SK-N-SH (cell line): Measurements from ENCODE around the gene AASS. TPM values are rescaled to one million over a fixed set of nuclear protein-coding genes. Genes with fewer than 3 reads are reported as not detected.

ENCODE experiments used
- CTCF ChIA-PET: fragments of 300-600, 350-600 bp; formaldehyde crosslinking; extraction: SDS; loops from one replicate; lab custom pipeline; 2021; lab: Yijun Ruan, JAX
- POLR2A ChIA-PET: fragments of 350-600 bp; sonication (Branson Sonifier 250); formaldehyde crosslinking; extraction: SDS; loops from one replicate; lab custom pipeline; 2020; ENCODE audit warnings: antibody characterized with exemption, inconsistent platforms; lab: Yijun Ruan, JAX
- DNase-seq: peaks from one replicate; pipeline ENCODE4 v3.0.0; 2012
- H2AFZ ChIP-seq: fragments of 200-600 bp; sonication (generic); 2 replicates; pipeline ENCODE4 v1.8.1; 2016; ENCODE audit warnings: antibody characterized with exemption, mild to moderate bottlenecking, low read depth
- H3F3A ChIP-seq: fragments of 200-600 bp; sonication (generic); replicated peaks from 2 replicates; pipeline ENCODE3; 2016; ENCODE audit warnings: antibody characterized with exemption, mild to moderate bottlenecking; ENCODE audit not compliant: insufficient read depth
- H3K27ac ChIP-seq, 2 experiments: fragments of 200-500 bp in 1 of 2; fragments of 200-600 bp in 1 of 2; sonication (Bioruptor generic) in 1 of 2; sonication (generic), shearing (Covaris generic) in 1 of 2; 2 replicates each; pipeline versions ENCODE4 v1.5.1 to v1.6.1; 2014 to 2016; ENCODE audit warnings: low read depth in 2 of 2, inconsistent platforms in 1 of 2, low read length in 1 of 2, mild to moderate bottlenecking in 1 of 2, mixed read lengths in 1 of 2
- H3K27me3 ChIP-seq: fragments of 200-600 bp; sonication (generic), shearing (Covaris generic); 2 replicates; pipeline ENCODE4 v1.6.1; 2016; ENCODE audit warnings: mixed run types; ENCODE audit not compliant: insufficient read depth
- H3K36me3 ChIP-seq, 2 experiments: fragments of 200-500 bp in 1 of 2; fragments of 200-600 bp in 1 of 2; sonication (Bioruptor generic) in 1 of 2; sonication (generic) in 1 of 2; replicated peaks in 1 of 2; 2 replicates each; pipeline versions ENCODE3 to v1.5.1; 2014 to 2016; ENCODE audit warnings: low read length in 1 of 2, mild to moderate bottlenecking in 1 of 2; ENCODE audit not compliant: insufficient read depth in 2 of 2, control insufficient read depth in 1 of 2
- H3K4me1 ChIP-seq, 2 experiments: fragments of 200-500 bp in 1 of 2; fragments of 200-600 bp in 1 of 2; sonication (Bioruptor generic) in 1 of 2; sonication (generic), shearing (Covaris generic) in 1 of 2; 2 replicates each; pipeline versions ENCODE4 v1.5.1 to v1.6.1; 2014 to 2016; ENCODE audit warnings: low read depth in 1 of 2, low read length in 1 of 2, mixed run types in 1 of 2; ENCODE audit not compliant: insufficient read depth in 2 of 2, control insufficient read depth in 1 of 2
- H3K4me2 ChIP-seq: fragments of 200-600 bp; sonication (generic), shearing (Covaris generic); 2 replicates; pipeline ENCODE4 v1.6.1; 2017; ENCODE audit warnings: mixed run types
- H3K4me3 ChIP-seq, 2 experiments: fragments of 200-500 bp in 1 of 2; fragments of 200-600 bp in 1 of 2; sonication (Bioruptor generic) in 1 of 2; sonication (generic), shearing (Covaris generic) in 1 of 2; 2 replicates each; pipeline versions ENCODE4 v1.5.1 to v1.8.1; 2014 to 2016; ENCODE audit warnings: low read depth in 2 of 2, inconsistent platforms in 1 of 2, low read length in 1 of 2, mild to moderate bottlenecking in 1 of 2, mixed read lengths in 1 of 2, moderate library complexity in 1 of 2
- H3K79me2 ChIP-seq: fragments of 200-600 bp; sonication (generic); 2 replicates; pipeline ENCODE4 v1.8.1; 2017; ENCODE audit warnings: mild to moderate bottlenecking; ENCODE audit not compliant: insufficient read depth
- H3K9ac ChIP-seq: fragments of 200-600 bp; sonication (generic); 2 replicates; pipeline ENCODE4 v1.6.1; 2017; ENCODE audit warnings: mixed run types
- H3K9me2 ChIP-seq: fragments of 200-600 bp; sonication (generic); 2 replicates; pipeline ENCODE4 v1.6.1; 2017; ENCODE audit warnings: mixed run types
- H3K9me3 ChIP-seq: fragments of 200-600 bp; sonication (generic); 2 replicates; pipeline ENCODE4 v1.6.1; 2017; ENCODE audit warnings: mixed run types, mild to moderate bottlenecking, moderate library complexity
- H4K20me1 ChIP-seq: fragments of 200-600 bp; sonication (generic); 2 replicates; pipeline ENCODE4 v1.6.1; 2017; ENCODE audit warnings: mild to moderate bottlenecking, mixed run types; ENCODE audit not compliant: insufficient read depth
- EZH2phosphoT487 ChIP-seq: fragments of 200-600 bp; sonication (generic); IDR thresholded peaks from 2 replicates; pipeline ENCODE4 v1.6.1; 2017; ENCODE audit warnings: low read depth, mixed run types, mild to moderate bottlenecking, antibody characterized with exemption, moderate library complexity, borderline replicate concordance
- FOXM1 ChIP-seq: IDR thresholded peaks from 2 replicates; pipeline ENCODE4 v1.4.0; 2012; ENCODE audit warnings: low read depth, mild to moderate bottlenecking
- JUND ChIP-seq: IDR thresholded peaks from 2 replicates; pipeline ENCODE4 v1.4.0; 2012
- MEF2A ChIP-seq: IDR thresholded peaks from 2 replicates; pipeline ENCODE4 v1.4.0; 2012; ENCODE audit warnings: low read depth, borderline replicate concordance
- NFIC ChIP-seq: IDR thresholded peaks from 2 replicates; pipeline ENCODE4 v1.4.0; 2012; ENCODE audit warnings: borderline replicate concordance
- NRF1 ChIP-seq: IDR thresholded peaks from 2 replicates; pipeline ENCODE4 v1.6.1; 2012; ENCODE audit warnings: low read depth, mild to moderate bottlenecking, low read length
- RAD21 ChIP-seq: IDR thresholded peaks from 2 replicates; pipeline ENCODE4 v1.6.1; 2012; ENCODE audit warnings: mild to moderate bottlenecking, low read length
- RCOR1 ChIP-seq: fragments of 150-350 bp; IDR thresholded peaks from 2 replicates; pipeline ENCODE4 v1.6.1; 2017; ENCODE audit warnings: antibody characterized with exemption, low read length
- RFX5 ChIP-seq: IDR thresholded peaks from 2 replicates; pipeline ENCODE4 v1.6.1; 2012; ENCODE audit warnings: mild to moderate bottlenecking, improper control_type of control experiment, low read length
- USF2 ChIP-seq: fragments of 150-350 bp; IDR thresholded peaks from 2 replicates; pipeline ENCODE4 v1.6.1; 2017; ENCODE audit warnings: antibody characterized with exemption, low read length, low read depth, borderline replicate concordance
- WGBS: methylation state at CpG from one replicate; pipeline ENCODE4 v1.1.6; 2017; ENCODE audit warnings: low lambda C conversion rate; 5-methylcytosine and 5-hydroxymethylcytosine counted together
- polyA plus RNA-seq, 3 experiments: library from polyadenylated mRNA; depleted of rRNA; stranded (reverse); fragments of >200 nt; gene quantifications; 2 replicates each; pipeline ENCODE4 v1.2.3, GENCODE V29; 2012
- TF ChIP-seq, protein P1 (sequence below): fragments of 200-600 bp; sonication (generic); IDR thresholded peaks from 2 replicates; pipeline ENCODE4 v1.6.1; 2017; ENCODE audit warnings: antibody characterized with exemption, mild to moderate bottlenecking, moderate library complexity
- TF ChIP-seq, protein P2 (sequence below): IDR thresholded peaks from 2 replicates; pipeline ENCODE4 v1.4.0; 2012; ENCODE audit warnings: low read depth
- TF ChIP-seq, protein P3 (sequence below): IDR thresholded peaks from 2 replicates; pipeline ENCODE4; 2012
- TF ChIP-seq, protein P4 (sequence below): IDR thresholded peaks from 2 replicates; pipeline ENCODE4 v1.4.0; 2012; ENCODE audit warnings: low read depth, borderline replicate concordance

The AASS gene
- polyA plus RNA-seq, 1 of the 3 experiments (the other 2 are of a cell fraction): 0.92 TPM

GRCh38 chr7:122038134-122038533 is 105.9 kb downstream of the AASS start:
- DNase-seq: no peak
- Histone ChIP-seq H3F3A (no peaks in the 10 kb centered on the region), H3K4me2 (no peak overlapping the region), H3K27ac (no peak overlapping the region), H2AFZ (no peak overlapping the region), H3K9ac (no peak overlapping the region), H4K20me1 (no peaks in the 10 kb centered on the region), H3K4me3 (no peak overlapping the region), H3K4me1 (no peaks in the 10 kb centered on the region), H3K27me3 (peaks cover 5% of the 10 kb centered on the region)
- CTCF ChIA-PET: interaction anchor here (0.6 to 3.4 kb wide), 3 partner anchors 32 to 96 kb away, joined by 3 to 9 read pairs (median 4); no protein-coding TSS in a partner anchor
- TF ChIP-seq RFX5 (no peak), NRF1 (no peak)
- TF ChIP-seq, all 33 proteins: peak for 0
- no peaks in the 10 kb centered on the region for H3K36me3 ChIP-seq
- 14% methylated on average over 3 of the region's 3 CpGs for WGBS
- H3K9me2 ChIP-seq: no peaks in the 10 kb centered on the region
- POLR2A ChIA-PET: no interaction called here
- no peaks in the 10 kb centered on the region for H3K9me3 ChIP-seq
- H3K79me2 ChIP-seq: no peaks in the 10 kb centered on the region

DNA sequence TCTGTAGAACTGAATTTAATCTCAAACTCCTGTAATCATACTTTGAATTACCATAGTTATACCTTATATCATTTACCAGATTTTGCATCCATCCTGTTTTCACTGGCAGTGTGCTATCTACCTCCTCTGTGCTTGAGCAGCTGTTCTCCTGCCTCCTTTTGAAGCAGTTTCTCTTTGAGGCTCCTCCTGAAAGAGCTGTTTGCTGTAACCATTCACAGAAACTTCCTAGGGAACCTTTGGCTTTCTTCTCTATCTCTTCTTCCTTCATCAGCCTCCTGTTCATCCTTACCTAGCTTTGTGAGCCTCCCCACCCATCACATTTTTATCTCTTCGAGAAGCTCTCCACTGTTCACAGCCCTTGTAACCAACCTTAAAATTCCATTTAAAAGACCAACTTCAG is 108.2 kb downstream of the AASS start:
- Histone ChIP-seq H3K4me1 (no peaks in the 10 kb centered on the region), H2AFZ (no peak overlapping the region), H3K9me3 (no peaks in the 10 kb centered on the region), H3K27me3 (peaks cover 11% of the 10 kb centered on the region), H4K20me1 (no peaks in the 10 kb centered on the region), H3F3A (no peaks in the 10 kb centered on the region), H3K4me2 (no peak overlapping the region), H3K79me2 (no peaks in the 10 kb centered on the region), H3K9me2 (no peaks in the 10 kb centered on the region), H3K4me3 (no peak overlapping the region), H3K36me3 (no peaks in the 10 kb centered on the region), H3K9ac (no peak overlapping the region), H3K27ac (no peak overlapping the region)
- CTCF ChIA-PET: interaction anchor here (1.9 to 3.4 kb wide), 2 partner anchors 41 to 57 kb away, joined by 8 to 9 read pairs; no protein-coding TSS in a partner anchor
- POLR2A ChIA-PET: interaction anchor here (0.6 kb wide), 1 partner anchor 210 kb away, joined by 3 read pairs; no protein-coding TSS in a partner anchor
- 0% methylated on average over 1 of the region's 1 CpG for WGBS
- DNase-seq: no peak
- no peak for TF ChIP-seq RAD21
- TF ChIP-seq FOXM1: no peak
- TF ChIP-seq, protein P1, sequence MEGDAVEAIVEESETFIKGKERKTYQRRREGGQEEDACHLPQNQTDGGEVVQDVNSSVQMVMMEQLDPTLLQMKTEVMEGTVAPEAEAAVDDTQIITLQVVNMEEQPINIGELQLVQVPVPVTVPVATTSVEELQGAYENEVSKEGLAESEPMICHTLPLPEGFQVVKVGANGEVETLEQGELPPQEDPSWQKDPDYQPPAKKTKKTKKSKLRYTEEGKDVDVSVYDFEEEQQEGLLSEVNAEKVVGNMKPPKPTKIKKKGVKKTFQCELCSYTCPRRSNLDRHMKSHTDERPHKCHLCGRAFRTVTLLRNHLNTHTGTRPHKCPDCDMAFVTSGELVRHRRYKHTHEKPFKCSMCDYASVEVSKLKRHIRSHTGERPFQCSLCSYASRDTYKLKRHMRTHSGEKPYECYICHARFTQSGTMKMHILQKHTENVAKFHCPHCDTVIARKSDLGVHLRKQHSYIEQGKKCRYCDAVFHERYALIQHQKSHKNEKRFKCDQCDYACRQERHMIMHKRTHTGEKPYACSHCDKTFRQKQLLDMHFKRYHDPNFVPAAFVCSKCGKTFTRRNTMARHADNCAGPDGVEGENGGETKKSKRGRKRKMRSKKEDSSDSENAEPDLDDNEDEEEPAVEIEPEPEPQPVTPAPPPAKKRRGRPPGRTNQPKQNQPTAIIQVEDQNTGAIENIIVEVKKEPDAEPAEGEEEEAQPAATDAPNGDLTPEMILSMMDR: no peak
- TF ChIP-seq, protein P2, sequence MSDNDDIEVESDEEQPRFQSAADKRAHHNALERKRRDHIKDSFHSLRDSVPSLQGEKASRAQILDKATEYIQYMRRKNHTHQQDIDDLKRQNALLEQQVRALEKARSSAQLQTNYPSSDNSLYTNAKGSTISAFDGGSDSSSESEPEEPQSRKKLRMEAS: no peak
- TF ChIP-seq, protein P3, sequence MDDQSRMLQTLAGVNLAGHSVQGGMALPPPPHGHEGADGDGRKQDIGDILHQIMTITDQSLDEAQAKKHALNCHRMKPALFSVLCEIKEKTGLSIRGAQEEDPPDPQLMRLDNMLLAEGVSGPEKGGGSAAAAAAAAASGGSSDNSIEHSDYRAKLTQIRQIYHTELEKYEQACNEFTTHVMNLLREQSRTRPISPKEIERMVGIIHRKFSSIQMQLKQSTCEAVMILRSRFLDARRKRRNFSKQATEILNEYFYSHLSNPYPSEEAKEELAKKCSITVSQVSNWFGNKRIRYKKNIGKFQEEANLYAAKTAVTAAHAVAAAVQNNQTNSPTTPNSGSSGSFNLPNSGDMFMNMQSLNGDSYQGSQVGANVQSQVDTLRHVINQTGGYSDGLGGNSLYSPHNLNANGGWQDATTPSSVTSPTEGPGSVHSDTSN: no peak
- no peak for TF ChIP-seq RCOR1
- TF ChIP-seq MEF2A: no peak
- TF ChIP-seq RFX5: no peak
- TF ChIP-seq EZH2phosphoT487: no peak
- TF ChIP-seq NRF1: no peak
- TF ChIP-seq, protein P4, sequence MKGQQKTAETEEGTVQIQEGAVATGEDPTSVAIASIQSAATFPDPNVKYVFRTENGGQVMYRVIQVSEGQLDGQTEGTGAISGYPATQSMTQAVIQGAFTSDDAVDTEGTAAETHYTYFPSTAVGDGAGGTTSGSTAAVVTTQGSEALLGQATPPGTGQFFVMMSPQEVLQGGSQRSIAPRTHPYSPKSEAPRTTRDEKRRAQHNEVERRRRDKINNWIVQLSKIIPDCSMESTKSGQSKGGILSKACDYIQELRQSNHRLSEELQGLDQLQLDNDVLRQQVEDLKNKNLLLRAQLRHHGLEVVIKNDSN: no peak
- no peak for TF ChIP-seq JUND
- TF ChIP-seq NFIC: no peak
- no peak for TF ChIP-seq USF2
